Right cardiac atrium (tissue), 5 donors: ENCODE data around the gene SHC3. TPM values are rescaled to one million over a fixed set of nuclear protein-coding genes. Genes with fewer than 3 reads are reported as not detected.

Source experiments
- ATAC-seq, 2 donors: fragments of 200-7000 bp; cut with Tn5 transposase; one replicate each; pipeline versions ENCODE4 v1.8.0 to v1.9.1; 2020; ENCODE audit warnings: moderate library complexity in 2 of 2, mild to moderate bottlenecking in 1 of 2
- DNase-seq, 3 donors: peaks; one replicate each; pipeline ENCODE4 v3.0.0-alpha.2; 2020
- H3K27ac ChIP-seq: one replicate; pipeline ENCODE4 v1.5.1; 2013; ENCODE audit warnings: mild to moderate bottlenecking, low read length, control low read depth, moderate library complexity
- H3K27me3 ChIP-seq: one replicate; pipeline ENCODE4 v1.6.1; 2013; ENCODE audit not compliant: control insufficient read depth, insufficient read depth
- H3K4me1 ChIP-seq: one replicate; pipeline ENCODE4 v1.6.1; 2013; ENCODE audit warnings: low read length; ENCODE audit not compliant: control insufficient read depth, insufficient read depth
- H3K4me3 ChIP-seq: one replicate; pipeline ENCODE4 v1.5.1; 2013; ENCODE audit warnings: low read length, control low read depth
- H3K9me3 ChIP-seq: one replicate; pipeline ENCODE4 v1.6.1; 2013; ENCODE audit warnings: low read length; ENCODE audit not compliant: control insufficient read depth
- WGBS: extraction: QIAGEN DNeasy Blood & Tissue Kit; methylation state at CpG from one replicate; pipeline ENCODE4 v1.1.7; 2013; 5-methylcytosine and 5-hydroxymethylcytosine counted together
- intact Hi-C, 4 donors: fragments of 100-400 bp; cut with DNase I; formaldehyde crosslinking; loops; one replicate each; pipeline versions ENCODE4 v1.11.0 to v1.14.0; 2022 to 2023
- polyA plus RNA-seq: library from polyadenylated mRNA; stranded (reverse); fragments of 200-250 nt; gene quantifications from one replicate; pipeline ENCODE4 v1.2.3, GENCODE V29; 2013
- total RNA-seq, 4 donors: library from RNA; stranded (reverse); fragmentation: NEBNext Ultra II Directional; extraction: Animal tissue kit (Norgen Biotek cat#: 25700); gene quantifications; one replicate each; pipeline ENCODE4 v1.2.1, GENCODE V29; 2021
- donor health status: healthy with polysubstance abuse.
- donor health status: DM: no; HTN: yes; CAD: no.
- donor health status: DM: no; HTN: no; CAD: no.
- donor health status: DM: no; HTN: yes; CAD: no; lungs with severe emphysema.
- donor health status: DM: yes; HTN: yes; CAD: no.

The SHC3 gene
- total and polyA plus RNA-seq, 5 donors: 0.29 to 3.1 (median 1.1) TPM

DNA sequence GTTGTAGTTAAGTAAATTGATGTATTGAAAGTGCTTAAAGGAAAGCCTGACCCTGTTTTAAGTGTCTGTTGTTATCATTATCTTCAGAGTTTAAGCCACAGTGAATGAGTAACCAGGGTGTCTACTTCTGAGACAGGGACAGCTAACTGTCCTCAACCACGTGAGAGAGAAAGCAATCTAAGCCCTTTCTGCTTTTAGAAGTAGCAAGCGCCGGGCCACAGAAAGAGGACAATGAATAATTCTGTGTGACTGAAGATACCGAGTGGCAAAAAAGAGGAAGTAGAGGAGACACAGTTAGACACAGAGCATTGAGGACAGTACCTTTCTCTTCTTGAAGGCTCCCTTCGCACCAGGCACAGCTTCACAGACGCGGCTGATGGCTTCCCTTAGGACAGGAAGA, 101.1 kb downstream of the SHC3 start:
- Histone ChIP-seq H3K27ac (no peak overlapping the region), H3K4me1 (no peaks in the 10 kb centered on the region), H3K9me3 (no peaks in the 10 kb centered on the region), H3K27me3 (no peaks in the 10 kb centered on the region), H3K4me3 (no peak overlapping the region)
- no peak for DNase-seq
- intact Hi-C loops: no loop called here
- 78% methylated on average over 7 of the region's 7 CpGs for WGBS
- ATAC-seq: no peak

GRCh38 chr9:89073397-89073796, 105.2 kb downstream of the SHC3 start:
- 95% methylated on average over 3 of the region's 3 CpGs for WGBS
- DNase-seq (no peak), ATAC-seq (no peak)
- intact Hi-C loops: no loop called here
- Histone ChIP-seq H3K4me3 (no peak overlapping the region), H3K4me1 (no peaks in the 10 kb centered on the region), H3K27me3 (no peaks in the 10 kb centered on the region), H3K9me3 (no peaks in the 10 kb centered on the region), H3K27ac (no peak overlapping the region)

DNA sequence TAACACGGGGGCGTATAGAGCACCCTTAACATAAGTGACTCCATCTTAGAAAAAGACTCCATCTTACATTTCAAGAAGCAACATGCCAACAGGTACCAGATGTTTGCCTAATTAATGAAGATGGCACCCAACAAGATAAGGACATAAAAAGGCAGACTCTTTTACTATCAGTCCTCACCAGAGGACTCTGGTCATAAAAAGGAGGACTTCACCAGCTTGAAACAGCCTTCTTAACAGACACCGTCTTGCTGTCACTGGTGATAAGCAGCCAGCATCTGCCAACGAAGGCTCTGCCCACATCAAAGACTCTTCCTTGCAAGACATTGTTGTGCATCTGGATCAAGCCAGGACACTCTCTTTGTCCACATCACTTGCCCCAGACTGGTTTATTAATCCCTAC, 107.0 kb downstream of the SHC3 start:
- intact Hi-C loops: no loop called here
- Histone ChIP-seq H3K4me3 (no peak overlapping the region), H3K27ac (no peak overlapping the region), H3K4me1 (no peaks in the 10 kb centered on the region), H3K9me3 (no peaks in the 10 kb centered on the region), H3K27me3 (no peaks in the 10 kb centered on the region)
- WGBS: 61% methylated on average over 4 of the region's 4 CpGs
- no peak for DNase-seq
- ATAC-seq: no peak

GRCh38 chr9:89066835-89067234, 111.8 kb downstream of the SHC3 start:
- intact Hi-C loops: no loop called here
- no peak overlapping the region for H3K27ac ChIP-seq
- no peaks in the 10 kb centered on the region for H3K9me3 ChIP-seq
- no peaks in the 10 kb centered on the region for H3K4me1 ChIP-seq
- H3K27me3 ChIP-seq: no peaks in the 10 kb centered on the region
- DNase-seq (no peak), ATAC-seq (no peak)
- WGBS: 76% methylated on average over 4 of the region's 4 CpGs
- H3K4me3 ChIP-seq: no peak overlapping the region

GRCh38 chr9:89065921-89066320, 112.7 kb downstream of the SHC3 start:
- H3K27me3 ChIP-seq: no peaks in the 10 kb centered on the region
- H3K4me1 ChIP-seq: no peaks in the 10 kb centered on the region
- H3K4me3 ChIP-seq: no peak overlapping the region
- no peaks in the 10 kb centered on the region for H3K9me3 ChIP-seq
- intact Hi-C loops: no loop called here
- ATAC-seq: no peak
- no peak overlapping the region for H3K27ac ChIP-seq
- 77% methylated on average over 6 of the region's 6 CpGs for WGBS
- DNase-seq: no peak

- intact Hi-C loops: no loop called here
- 94% methylated on average over 5 of the region's 5 CpGs for WGBS
- Histone ChIP-seq H3K4me3 (no peak overlapping the region), H3K9me3 (no peaks in the 10 kb centered on the region), H3K4me1 (no peaks in the 10 kb centered on the region), H3K27me3 (no peaks in the 10 kb centered on the region), H3K27ac (no peak overlapping the region)
- no peak for DNase-seq
- no peak for ATAC-seq
Observed at GRCh38 chr9:89060790-89061189, 117.8 kb downstream of the SHC3 start.

GRCh38 chr9:89059925-89060506, 118.6 kb downstream of the SHC3 start:
- intact Hi-C loops: no loop called here
- ATAC-seq (peak in 1 of 2 donors; percentile 10), DNase-seq (no peak)
- H3K4me3 ChIP-seq: no peak overlapping the region
- no peak overlapping the region for H3K27ac ChIP-seq
- 95% methylated on average over 15 of the region's 15 CpGs for WGBS
- no peaks in the 10 kb centered on the region for H3K4me1 ChIP-seq
- H3K27me3 ChIP-seq: no peaks in the 10 kb centered on the region
- no peaks in the 10 kb centered on the region for H3K9me3 ChIP-seq

GRCh38 chr9:89058906-89059305, 119.7 kb downstream of the SHC3 start:
- WGBS: 95% methylated on average over 12 of the region's 12 CpGs
- no peak for ATAC-seq
- Histone ChIP-seq H3K27me3 (no peaks in the 10 kb centered on the region), H3K4me3 (no peak overlapping the region), H3K4me1 (no peaks in the 10 kb centered on the region), H3K27ac (no peak overlapping the region), H3K9me3 (no peaks in the 10 kb centered on the region)
- intact Hi-C loops: no loop called here
- DNase-seq: no peak

DNA sequence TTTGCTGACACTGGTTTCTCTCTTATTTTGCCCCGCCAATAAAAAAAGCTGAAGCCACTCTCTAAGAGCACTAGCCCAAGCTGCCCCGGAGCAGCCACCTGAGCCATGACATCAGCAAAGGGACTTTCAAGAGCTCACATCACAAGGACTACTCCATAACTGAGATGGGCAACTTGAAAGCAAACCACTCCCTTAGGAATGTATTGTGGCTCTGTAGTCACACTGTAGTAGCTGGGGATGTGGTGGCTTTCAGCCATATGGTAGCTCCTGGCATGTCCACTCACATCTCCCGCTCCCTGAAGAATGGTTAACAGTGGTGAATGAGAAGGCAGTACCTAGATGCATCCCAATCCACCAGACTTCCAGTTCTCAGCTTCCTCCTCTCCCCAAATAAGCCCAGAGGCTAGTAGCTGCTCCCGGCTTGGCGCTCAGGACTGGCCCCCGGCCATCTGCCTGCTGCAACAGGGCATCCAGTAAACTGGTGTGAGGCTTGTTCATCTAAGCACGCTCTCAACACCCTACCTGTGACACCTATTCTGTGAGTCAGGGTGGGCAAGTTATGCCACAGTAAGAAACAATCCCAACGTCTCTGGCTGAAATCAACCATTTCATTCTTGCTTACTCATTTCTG, 123.6 kb downstream of the SHC3 start:
- H3K4me1 ChIP-seq: no peaks in the 10 kb centered on the region
- no peak overlapping the region for H3K27ac ChIP-seq
- no peak overlapping the region for H3K4me3 ChIP-seq
- ATAC-seq (no peak), DNase-seq (no peak)
- H3K27me3 ChIP-seq: no peaks in the 10 kb centered on the region
- intact Hi-C loops: no loop called here
- 93% methylated on average over 8 of the region's 8 CpGs for WGBS
- no peaks in the 10 kb centered on the region for H3K9me3 ChIP-seq

GRCh38 chr9:89053301-89053700, 125.3 kb downstream of the SHC3 start:
- no peak overlapping the region for H3K4me3 ChIP-seq
- H3K27ac ChIP-seq: no peak overlapping the region
- WGBS: 88% methylated on average over 5 of the region's 5 CpGs
- no peaks in the 10 kb centered on the region for H3K27me3 ChIP-seq
- H3K4me1 ChIP-seq: no peaks in the 10 kb centered on the region
- DNase-seq: no peak
- no peak for ATAC-seq
- H3K9me3 ChIP-seq: no peaks in the 10 kb centered on the region
- intact Hi-C loops: no loop called here

- H3K27ac ChIP-seq: no peak overlapping the region
- no peaks in the 10 kb centered on the region for H3K27me3 ChIP-seq
- 73% methylated on average over 6 of the region's 6 CpGs for WGBS
- H3K4me3 ChIP-seq: no peak overlapping the region
- no peaks in the 10 kb centered on the region for H3K4me1 ChIP-seq
- DNase-seq (peak; percentile 61 to 81 (median 74)), ATAC-seq (peak; percentile 87 to 91)
- intact Hi-C loops: no loop called here
- no peaks in the 10 kb centered on the region for H3K9me3 ChIP-seq
Observed at GRCh38 chr9:89052470-89053097, 126.0 kb downstream of the SHC3 start.
